ENCODE data around the gene RRM1. TPM values are rescaled to one million over a fixed set of nuclear protein-coding genes. Genes with fewer than 3 reads are reported as not detected.

Gene RRM1
- total RNA-seq, 2 donors from 2014 or later, result 54.9 to 66.5 TPM

DNA sequence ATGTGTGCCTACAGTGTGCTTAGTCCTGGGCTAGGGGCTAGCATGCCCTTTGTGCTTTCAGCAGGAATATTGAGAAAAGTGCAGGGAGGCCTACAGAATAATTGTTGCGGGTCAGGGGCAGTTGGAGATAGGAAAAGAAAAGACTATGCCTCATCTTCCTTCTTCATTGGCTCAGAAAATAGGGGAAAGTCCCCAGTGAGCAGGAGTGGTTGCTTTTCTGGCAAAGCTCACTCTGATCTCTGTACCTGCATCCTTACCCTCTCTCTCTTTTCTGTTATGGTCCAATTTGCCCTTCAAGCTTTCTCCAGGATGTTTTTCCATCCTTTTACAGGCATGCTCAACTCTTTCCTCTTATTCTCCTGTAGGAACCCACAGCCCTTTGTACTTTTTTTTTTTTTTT, 29.5 kb upstream of the RRM1 start:
- H3K27ac Mint-ChIP-seq, result peak overlapping the region; percentile 94
- H3K27me3 Mint-ChIP-seq, result no peaks in the 10 kb centered on the region
- peak; percentile 78 for ATAC-seq
- no peak for DNase-seq
- peaks cover 55% of the 10 kb centered on the region for H3K4me1 Mint-ChIP-seq
- no peaks in the 10 kb centered on the region for H3K9me3 ChIP-seq (ENCODE audit: control insufficient read depth, low read length, poor library complexity, severe bottlenecking)
- no peak overlapping the region for H3K4me3 Mint-ChIP-seq
- no peaks in the 10 kb centered on the region for H3K36me3 Mint-ChIP-seq (ENCODE audit: low read depth)

DNA sequence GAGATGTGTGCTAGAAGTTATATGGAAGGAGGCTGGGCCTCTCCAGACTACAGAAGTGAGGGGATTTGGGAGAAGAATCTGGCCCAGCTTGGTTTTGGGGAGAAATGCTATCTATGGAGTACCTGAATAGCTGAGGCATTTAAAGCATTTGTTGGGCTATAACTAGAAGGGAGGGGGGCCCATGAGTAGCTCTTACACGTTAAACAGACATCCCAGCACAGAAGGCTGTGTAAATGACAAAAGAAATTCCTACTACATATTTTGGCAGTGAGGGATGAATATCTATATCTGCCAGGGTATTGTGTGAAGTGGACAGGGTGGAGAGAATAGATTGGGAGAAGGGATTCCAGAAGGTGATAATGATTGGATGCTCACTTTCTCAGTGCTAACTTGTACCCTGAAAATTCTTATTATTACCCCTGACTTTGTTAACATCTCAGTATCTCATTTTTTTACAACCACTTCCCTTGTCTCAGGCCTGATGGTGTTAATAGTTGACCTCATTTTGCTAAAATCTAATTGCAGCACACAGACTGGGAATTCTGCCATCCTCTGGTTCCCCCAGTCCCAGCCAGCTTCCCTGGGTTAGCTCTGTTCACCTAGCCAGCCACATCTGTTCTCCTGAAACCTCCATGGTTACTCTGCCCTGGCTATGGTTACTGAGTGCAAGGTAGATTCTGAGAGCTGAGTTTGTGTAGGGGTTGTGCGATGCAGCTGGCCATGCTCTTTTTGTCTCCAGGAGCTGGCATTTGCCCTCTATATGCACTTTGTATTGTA, 28.8 kb upstream of the RRM1 start:
- Mint-ChIP-seq H3K27ac (peak overlapping the region; percentile 94), H3K4me1 (peaks cover 60% of the 10 kb centered on the region), H3K4me3 (peak overlapping the region; percentile 55), H3K36me3 (ENCODE audit: low read depth) (peaks cover 5% of the 10 kb centered on the region), H3K27me3 (no peaks in the 10 kb centered on the region)
- DNase-seq (no peak), ATAC-seq (no peak)
- H3K9me3 ChIP-seq (ENCODE audit: control insufficient read depth, low read length, poor library complexity, severe bottlenecking), result no peaks in the 10 kb centered on the region

DNA sequence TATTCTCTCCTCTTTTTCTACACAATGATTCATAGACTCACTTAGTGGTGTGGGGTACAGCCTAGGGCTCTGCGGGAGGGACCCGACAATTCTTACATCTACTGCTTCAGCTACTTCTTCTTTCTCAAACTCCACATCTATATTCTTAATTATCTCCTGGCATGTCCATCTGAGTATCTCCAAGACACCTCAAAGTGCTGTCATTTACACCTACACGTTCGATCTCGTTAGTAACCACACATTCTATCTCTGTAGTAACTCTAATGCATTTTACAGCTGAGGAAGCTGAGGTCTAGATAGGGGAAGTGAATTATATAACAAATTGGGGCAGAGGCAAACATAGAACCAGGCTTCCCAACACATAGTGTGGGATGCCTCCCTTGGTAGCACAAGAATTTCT, 27.7 kb upstream of the RRM1 start:
- peak; percentile 71 for ATAC-seq
- Mint-ChIP-seq H3K36me3 (ENCODE audit: low read depth) (peaks cover 7% of the 10 kb centered on the region), H3K4me1 (peaks cover 62% of the 10 kb centered on the region), H3K4me3 (peak overlapping the region; percentile 55), H3K27me3 (no peaks in the 10 kb centered on the region), H3K27ac (peak overlapping the region; percentile 94)
- no peaks in the 10 kb centered on the region for H3K9me3 ChIP-seq (ENCODE audit: control insufficient read depth, low read length, poor library complexity, severe bottlenecking)
- no peak for DNase-seq

DNA sequence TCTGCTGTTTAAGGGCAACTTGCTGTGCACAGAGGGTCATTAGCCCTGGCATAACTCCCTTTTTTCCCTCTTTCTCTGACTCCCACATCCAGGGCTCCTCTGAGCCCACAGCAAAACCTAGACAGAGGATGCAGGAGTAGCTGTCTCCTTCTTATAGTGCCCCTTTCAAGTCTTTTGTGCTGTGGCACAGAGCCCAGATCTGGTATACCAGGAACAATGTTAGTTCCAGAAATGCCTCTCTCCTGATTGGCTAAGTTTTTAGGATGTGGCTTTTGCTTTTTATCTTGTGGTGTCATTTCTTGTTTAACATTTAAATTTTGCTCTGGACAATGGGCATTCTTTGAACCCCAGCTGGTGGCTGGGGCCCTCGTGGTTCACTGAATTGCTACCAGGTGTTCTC, 25.6 kb upstream of the RRM1 start:
- H3K36me3 Mint-ChIP-seq (ENCODE audit: low read depth), result peaks cover 7% of the 10 kb centered on the region

DNA sequence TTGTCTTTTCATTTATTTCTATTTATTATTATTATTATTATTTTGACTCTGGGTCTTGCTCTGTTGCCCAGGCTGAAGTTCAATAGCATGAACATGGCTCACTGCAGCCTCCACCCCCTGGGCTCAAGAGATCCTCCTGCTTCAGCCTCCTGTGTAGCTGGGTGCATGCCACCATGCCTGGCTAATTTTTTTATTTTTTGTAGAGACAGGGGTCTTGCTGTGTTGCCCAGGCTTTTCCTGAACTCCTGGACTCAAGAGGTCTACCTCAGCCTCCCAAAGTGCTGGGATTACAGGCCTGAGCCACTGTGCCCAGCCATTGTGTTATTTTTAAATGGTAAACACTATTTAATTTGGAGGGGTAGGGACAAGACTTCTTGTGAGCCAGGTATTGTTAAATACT, 23.3 kb upstream of the RRM1 start:
- peaks cover 53% of the 10 kb centered on the region for H3K4me1 Mint-ChIP-seq
- DNase-seq (no peak), ATAC-seq (no peak)
- H3K27me3 Mint-ChIP-seq, result no peaks in the 10 kb centered on the region
- no peaks in the 10 kb centered on the region for H3K9me3 ChIP-seq (ENCODE audit: control insufficient read depth, low read length, poor library complexity, severe bottlenecking)
- no peak overlapping the region for H3K4me3 Mint-ChIP-seq
- H3K36me3 Mint-ChIP-seq (ENCODE audit: low read depth), result peaks cover 7% of the 10 kb centered on the region
- peak overlapping the region; percentile 73 for H3K27ac Mint-ChIP-seq

More for the DNA sequence above, 25.6 kb upstream of the RRM1 start:
- ATAC-seq (no peak), DNase-seq (no peak)
- H3K4me1 Mint-ChIP-seq, result peaks cover 74% of the 10 kb centered on the region
- H3K27me3 Mint-ChIP-seq, result no peaks in the 10 kb centered on the region
- H3K4me3 Mint-ChIP-seq, result peak overlapping the region; percentile 61
- H3K9me3 ChIP-seq (ENCODE audit: control insufficient read depth, low read length, poor library complexity, severe bottlenecking), result no peaks in the 10 kb centered on the region
- H3K27ac Mint-ChIP-seq, result peak overlapping the region; percentile 94

DNA sequence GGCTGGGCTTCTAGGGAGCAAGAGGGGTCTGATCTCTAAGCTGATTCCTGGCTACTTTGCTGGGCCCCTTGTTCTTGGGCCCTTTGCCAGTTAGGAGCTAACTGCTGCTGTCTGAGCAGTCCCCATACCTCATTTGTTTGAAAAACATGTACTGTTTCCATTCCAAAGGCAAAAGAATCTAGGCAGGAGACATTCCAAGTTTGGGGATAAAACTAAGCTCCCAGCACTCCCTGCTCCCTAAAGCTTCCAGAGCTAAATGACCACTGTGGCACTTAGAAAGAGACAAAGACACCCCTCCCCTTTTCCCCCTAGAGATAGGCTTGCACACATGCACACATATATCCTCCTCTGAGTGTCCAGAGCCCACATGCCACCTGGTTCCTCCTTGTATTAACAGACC, 22.7 kb upstream of the RRM1 start:
- Mint-ChIP-seq H3K4me1 (peaks cover 49% of the 10 kb centered on the region), H3K36me3 (ENCODE audit: low read depth) (peaks cover 7% of the 10 kb centered on the region), H3K27ac (peak overlapping the region; percentile 73), H3K4me3 (no peak overlapping the region), H3K27me3 (no peaks in the 10 kb centered on the region)
- ATAC-seq (no peak), DNase-seq (no peak)
- H3K9me3 ChIP-seq (ENCODE audit: control insufficient read depth, low read length, poor library complexity, severe bottlenecking), result no peaks in the 10 kb centered on the region

DNA sequence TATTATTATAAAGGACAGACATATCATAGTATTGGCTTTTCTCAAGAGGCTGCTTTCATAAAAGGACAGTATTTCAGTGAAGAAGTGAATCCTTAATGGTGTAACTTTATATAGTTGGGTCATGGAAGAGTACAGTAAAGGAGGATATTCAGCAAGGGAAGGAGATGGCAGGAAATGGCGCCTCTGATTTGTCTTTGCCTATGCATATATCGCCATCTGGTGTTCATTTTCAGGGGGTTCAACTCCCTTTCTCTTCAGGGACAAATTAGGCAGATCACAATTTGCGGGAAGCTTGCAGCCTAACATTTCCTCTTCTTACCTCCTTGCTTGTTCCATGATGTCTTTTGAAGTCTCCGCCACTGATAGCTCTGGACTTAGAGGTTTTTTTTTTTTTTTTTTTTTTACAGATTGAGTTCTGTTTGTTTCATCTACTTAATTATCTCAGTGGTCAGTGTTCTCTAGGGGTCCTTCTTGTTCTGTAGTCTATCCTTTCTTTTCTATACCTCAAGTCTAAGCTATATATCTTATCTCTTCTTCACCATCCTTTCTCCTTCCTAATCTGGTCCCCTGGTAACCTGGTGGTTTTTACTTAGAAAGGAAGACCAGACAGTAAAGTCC, 21.8 kb upstream of the RRM1 start:
- Mint-ChIP-seq H3K27me3 (no peaks in the 10 kb centered on the region), H3K4me1 (peaks cover 44% of the 10 kb centered on the region), H3K4me3 (no peak overlapping the region), H3K27ac (peak overlapping the region; percentile 73), H3K36me3 (ENCODE audit: low read depth) (peaks cover 7% of the 10 kb centered on the region)
- ATAC-seq (peak; percentile 88), DNase-seq (peak in 2 of 3 donors; percentile 16 to 27)
- no peaks in the 10 kb centered on the region for H3K9me3 ChIP-seq (ENCODE audit: control insufficient read depth, low read length, poor library complexity, severe bottlenecking)

DNA sequence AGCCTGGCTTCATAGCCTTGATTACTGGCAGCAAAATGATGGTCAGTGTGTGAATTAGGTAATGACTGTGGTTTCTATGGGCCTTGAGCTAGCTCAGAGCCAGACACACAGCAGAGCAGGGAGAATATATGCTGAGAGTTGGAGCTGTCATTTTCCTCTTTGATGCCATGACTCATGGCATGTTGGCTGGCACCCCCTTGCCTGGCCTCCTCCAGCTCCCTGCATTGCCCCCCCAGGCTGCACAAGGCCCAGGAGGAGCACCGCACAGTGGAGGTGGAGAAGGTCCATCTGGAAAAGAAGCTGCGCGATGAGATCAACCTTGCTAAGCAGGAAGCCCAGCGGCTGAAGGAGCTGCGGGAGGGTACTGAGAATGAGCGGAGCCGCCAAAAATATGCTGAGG, 20.3 kb upstream of the RRM1 start:
- H3K27ac Mint-ChIP-seq, result no peak overlapping the region
- DNase-seq (no peak), ATAC-seq (no peak)
- peaks cover 7% of the 10 kb centered on the region for H3K36me3 Mint-ChIP-seq (ENCODE audit: low read depth)
- H3K9me3 ChIP-seq (ENCODE audit: control insufficient read depth, low read length, poor library complexity, severe bottlenecking), result no peaks in the 10 kb centered on the region
- H3K27me3 Mint-ChIP-seq, result no peaks in the 10 kb centered on the region
- peak overlapping the region; percentile 41 for H3K4me3 Mint-ChIP-seq
- peaks cover 32% of the 10 kb centered on the region for H3K4me1 Mint-ChIP-seq

DNA sequence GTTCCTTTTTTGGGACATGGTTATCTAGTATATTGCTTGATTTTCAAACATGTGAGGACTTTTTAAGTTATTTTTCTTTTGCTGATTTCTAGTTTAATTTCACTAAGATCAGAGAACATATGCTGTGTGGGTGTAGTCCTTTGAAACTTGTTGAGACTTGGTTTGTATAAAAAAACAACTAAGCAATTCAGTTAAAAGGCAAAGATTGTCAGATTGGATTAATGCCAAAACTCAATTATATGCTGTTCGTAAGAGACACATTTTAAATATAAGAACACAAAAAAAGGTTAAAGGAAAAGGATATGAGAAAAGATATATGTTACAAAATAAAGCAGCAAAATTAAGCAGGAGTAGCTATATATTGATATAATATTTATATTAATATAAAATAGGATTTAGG, 17.8 kb upstream of the RRM1 start:
- no peaks in the 10 kb centered on the region for H3K9me3 ChIP-seq (ENCODE audit: control insufficient read depth, low read length, poor library complexity, severe bottlenecking)
- DNase-seq (no peak), ATAC-seq (no peak)
- Mint-ChIP-seq H3K36me3 (ENCODE audit: low read depth) (no peaks in the 10 kb centered on the region), H3K4me1 (peaks cover 23% of the 10 kb centered on the region), H3K27ac (peak overlapping the region; percentile 79), H3K27me3 (no peaks in the 10 kb centered on the region), H3K4me3 (no peak overlapping the region)

DNA sequence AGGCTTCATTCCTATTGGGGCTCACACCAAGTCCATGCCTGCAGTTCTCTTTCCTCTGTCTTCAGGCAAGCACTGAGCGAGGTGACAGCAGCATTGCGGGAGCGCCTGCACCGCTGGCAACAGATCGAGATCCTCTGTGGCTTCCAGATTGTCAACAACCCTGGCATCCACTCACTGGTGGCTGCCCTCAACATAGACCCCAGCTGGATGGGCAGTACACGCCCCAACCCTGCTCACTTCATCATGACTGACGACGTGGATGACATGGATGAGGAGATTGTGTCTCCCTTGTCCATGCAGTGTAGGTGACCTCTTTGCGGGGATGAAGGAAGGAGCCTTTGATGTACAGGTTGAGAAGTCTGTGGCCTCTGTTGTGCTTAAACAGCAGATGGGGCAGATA, 11.4 kb upstream of the RRM1 start:
- no peaks in the 10 kb centered on the region for H3K9me3 ChIP-seq (ENCODE audit: control insufficient read depth, low read length, poor library complexity, severe bottlenecking)
- peaks cover 32% of the 10 kb centered on the region for H3K4me1 Mint-ChIP-seq
- DNase-seq, result no peak
- H3K4me3 Mint-ChIP-seq, result no peak overlapping the region
- H3K27ac Mint-ChIP-seq, result peak overlapping the region; percentile 88
- H3K27me3 Mint-ChIP-seq, result no peaks in the 10 kb centered on the region
- H3K36me3 Mint-ChIP-seq (ENCODE audit: low read depth), result peaks cover 26% of the 10 kb centered on the region
- no peak for ATAC-seq

DNA sequence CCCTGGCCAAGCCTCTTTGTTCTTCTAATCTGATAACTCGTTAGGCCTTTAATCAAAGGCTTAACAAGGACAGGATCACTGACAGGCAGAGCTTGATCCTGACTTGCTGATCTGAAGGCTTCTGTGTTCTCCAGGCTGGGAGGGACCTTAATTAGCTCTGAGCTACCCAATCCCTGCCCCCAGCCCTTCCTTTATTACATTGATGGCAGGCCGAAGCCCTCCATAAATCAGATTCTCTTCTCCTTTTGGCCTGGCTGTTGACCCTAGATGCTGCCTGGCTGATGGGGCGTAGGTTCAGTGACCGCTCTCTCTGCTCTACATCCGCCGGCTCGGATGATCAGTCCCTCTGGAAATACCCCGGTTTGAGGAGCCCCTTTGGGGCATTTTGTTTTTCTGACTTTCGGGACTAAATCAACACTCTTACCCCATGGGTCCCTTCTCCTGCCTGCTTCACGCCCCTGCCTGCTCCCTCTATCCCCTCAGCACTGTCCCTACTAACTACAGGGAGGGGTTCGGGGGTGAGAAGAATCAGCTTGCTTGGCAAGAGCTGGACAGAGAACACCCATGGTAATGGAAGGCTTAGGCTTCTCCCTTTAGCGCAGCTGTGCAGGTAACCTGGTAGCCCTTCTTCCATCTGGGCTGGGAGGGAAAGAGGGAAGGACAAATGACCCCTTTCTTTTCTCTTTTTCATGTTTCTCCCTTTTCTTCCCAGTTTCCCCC, 10.0 kb upstream of the RRM1 start:
- H3K27me3 Mint-ChIP-seq, result no peaks in the 10 kb centered on the region
- H3K27ac Mint-ChIP-seq, result peak overlapping the region; percentile 88
- peaks cover 43% of the 10 kb centered on the region for H3K4me1 Mint-ChIP-seq
- no peak overlapping the region for H3K4me3 Mint-ChIP-seq
- no peaks in the 10 kb centered on the region for H3K9me3 ChIP-seq (ENCODE audit: control insufficient read depth, low read length, poor library complexity, severe bottlenecking)
- DNase-seq (no peak), ATAC-seq (no peak)
- H3K36me3 Mint-ChIP-seq (ENCODE audit: low read depth), result peaks cover 27% of the 10 kb centered on the region

DNA sequence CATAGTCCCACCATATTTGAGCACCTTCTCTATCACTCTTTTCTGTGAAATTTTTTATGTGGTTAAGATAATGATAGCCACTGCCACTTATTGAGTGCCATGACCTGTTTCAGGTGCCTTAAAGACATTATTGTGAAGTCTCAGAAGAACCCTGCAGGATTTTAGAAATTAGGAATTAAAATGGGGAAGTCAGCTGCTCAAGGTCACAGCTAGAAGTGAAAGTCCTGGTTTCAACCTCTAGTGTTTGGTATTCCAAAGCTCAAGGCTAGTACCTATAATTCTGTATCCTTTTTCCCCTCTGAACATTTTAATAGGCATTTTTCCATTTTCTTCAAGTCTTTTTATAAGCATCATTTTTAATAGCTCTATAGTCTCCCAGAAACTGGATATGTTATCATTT, 9.0 kb upstream of the RRM1 start:
- peaks cover 52% of the 10 kb centered on the region for H3K4me1 Mint-ChIP-seq
- ATAC-seq, result no peak
- H3K27ac Mint-ChIP-seq, result peak overlapping the region; percentile 75
- no peak for DNase-seq
- no peak overlapping the region for H3K4me3 Mint-ChIP-seq
- H3K36me3 Mint-ChIP-seq (ENCODE audit: low read depth), result peaks cover 27% of the 10 kb centered on the region
- no peaks in the 10 kb centered on the region for H3K9me3 ChIP-seq (ENCODE audit: control insufficient read depth, low read length, poor library complexity, severe bottlenecking)
- no peaks in the 10 kb centered on the region for H3K27me3 Mint-ChIP-seq

DNA sequence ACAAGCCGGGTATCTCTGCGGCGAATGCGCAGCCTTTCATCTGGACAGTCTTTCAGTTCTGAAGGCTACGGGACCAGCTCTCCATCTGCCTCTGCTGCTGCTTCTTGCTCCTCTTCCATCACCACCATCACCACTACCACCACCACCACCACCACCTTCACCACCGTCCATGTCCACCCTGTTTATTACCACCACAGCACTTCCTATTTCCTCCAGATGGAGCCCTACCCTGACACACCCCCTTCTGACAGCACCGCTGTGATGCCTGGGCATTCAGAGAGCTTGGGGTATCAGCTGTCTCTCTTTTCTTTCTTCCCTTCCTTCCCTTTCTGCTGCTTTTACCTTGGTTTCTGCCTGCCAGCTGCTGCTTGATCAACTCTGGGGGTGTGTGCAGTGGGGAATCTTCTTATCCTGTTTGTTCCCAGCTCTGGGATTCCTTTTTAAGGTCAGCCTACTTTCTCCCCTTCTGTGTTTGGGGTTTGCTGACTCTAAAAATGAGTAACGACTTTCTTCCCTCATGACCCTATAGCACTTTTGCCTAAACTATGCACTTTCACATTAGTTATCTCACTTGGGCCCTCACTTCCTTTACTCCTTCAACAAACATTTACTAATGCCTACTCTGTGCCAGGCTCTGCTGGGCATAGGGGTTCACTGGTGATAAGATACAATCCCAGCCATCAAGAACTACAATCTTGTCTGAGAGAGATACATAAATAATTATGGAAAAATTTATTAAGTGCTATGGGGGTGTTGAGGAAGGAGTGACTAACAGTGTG, 7.8 kb upstream of the RRM1 start:
- no peaks in the 10 kb centered on the region for H3K27me3 Mint-ChIP-seq
- H3K36me3 Mint-ChIP-seq (ENCODE audit: low read depth), result peaks cover 31% of the 10 kb centered on the region
- no peak for ATAC-seq
- DNase-seq, result no peak
- no peaks in the 10 kb centered on the region for H3K9me3 ChIP-seq (ENCODE audit: control insufficient read depth, low read length, poor library complexity, severe bottlenecking)
- H3K27ac Mint-ChIP-seq, result peak overlapping the region; percentile 77
- H3K4me1 Mint-ChIP-seq, result peaks cover 59% of the 10 kb centered on the region
- no peak overlapping the region for H3K4me3 Mint-ChIP-seq
